ENCODE measurements around the gene KCNMB1. TPM values are rescaled to one million over a fixed set of nuclear protein-coding genes. Genes with fewer than 3 reads are reported as not detected.

KCNMB1 gene
- total RNA-seq, 3 donors from 2014 or later = 1.5 to 59.1 (median 5.5) TPM

- TF ChIP-seq, protein P1, sequence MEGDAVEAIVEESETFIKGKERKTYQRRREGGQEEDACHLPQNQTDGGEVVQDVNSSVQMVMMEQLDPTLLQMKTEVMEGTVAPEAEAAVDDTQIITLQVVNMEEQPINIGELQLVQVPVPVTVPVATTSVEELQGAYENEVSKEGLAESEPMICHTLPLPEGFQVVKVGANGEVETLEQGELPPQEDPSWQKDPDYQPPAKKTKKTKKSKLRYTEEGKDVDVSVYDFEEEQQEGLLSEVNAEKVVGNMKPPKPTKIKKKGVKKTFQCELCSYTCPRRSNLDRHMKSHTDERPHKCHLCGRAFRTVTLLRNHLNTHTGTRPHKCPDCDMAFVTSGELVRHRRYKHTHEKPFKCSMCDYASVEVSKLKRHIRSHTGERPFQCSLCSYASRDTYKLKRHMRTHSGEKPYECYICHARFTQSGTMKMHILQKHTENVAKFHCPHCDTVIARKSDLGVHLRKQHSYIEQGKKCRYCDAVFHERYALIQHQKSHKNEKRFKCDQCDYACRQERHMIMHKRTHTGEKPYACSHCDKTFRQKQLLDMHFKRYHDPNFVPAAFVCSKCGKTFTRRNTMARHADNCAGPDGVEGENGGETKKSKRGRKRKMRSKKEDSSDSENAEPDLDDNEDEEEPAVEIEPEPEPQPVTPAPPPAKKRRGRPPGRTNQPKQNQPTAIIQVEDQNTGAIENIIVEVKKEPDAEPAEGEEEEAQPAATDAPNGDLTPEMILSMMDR (IDR thresholded peaks at IDR 0.05) = no peak
- H3K36me3 ChIP-seq (ENCODE audit: low read depth) = no peaks in the 10 kb centered on the region
- no peaks in the 10 kb centered on the region for H3K9me3 ChIP-seq
- ATAC-seq (no peak), DNase-seq (no peak)
- intact Hi-C loops (cut with DNase I, micrococcal nuclease) = no loop called here
- no peaks in the 10 kb centered on the region for H3K4me1 ChIP-seq (ENCODE audit: low read depth)
- H3K4me3 ChIP-seq = no peak overlapping the region
These were observed 35.2 kb downstream of the KCNMB1 start for GRCh38 chr5:170353961-170354360.

- intact Hi-C loops (cut with DNase I, micrococcal nuclease) = no loop called here
- TF ChIP-seq, protein P1 (IDR thresholded peaks at IDR 0.05) = no peak
- H3K36me3 ChIP-seq (ENCODE audit: low read depth) = no peaks in the 10 kb centered on the region
- H3K4me3 ChIP-seq = no peak overlapping the region
- no peaks in the 10 kb centered on the region for H3K4me1 ChIP-seq (ENCODE audit: low read depth)
- DNase-seq = no peak
- no peaks in the 10 kb centered on the region for H3K9me3 ChIP-seq
- ATAC-seq = no peak
These were observed 36.0 kb downstream of the KCNMB1 start for GRCh38 chr5:170353011-170353761.

GRCh38 chr5:170348137-170348633 lies 41.0 kb downstream of the KCNMB1 start:
- DNase-seq (no peak), ATAC-seq (no peak)
- Histone ChIP-seq H3K4me3 (no peak overlapping the region), H3K9me3 (no peaks in the 10 kb centered on the region), H3K36me3 (ENCODE audit: low read depth) (no peaks in the 10 kb centered on the region), H3K4me1 (ENCODE audit: low read depth) (no peaks in the 10 kb centered on the region)
- intact Hi-C loops (cut with DNase I, micrococcal nuclease) = no loop called here
- TF ChIP-seq, protein P1 (IDR thresholded peaks at IDR 0.05) = no peak

GRCh38 chr5:170347022-170347567 lies 42.1 kb downstream of the KCNMB1 start:
- Histone ChIP-seq H3K4me3 (no peak overlapping the region), H3K36me3 (ENCODE audit: low read depth) (no peaks in the 10 kb centered on the region), H3K4me1 (ENCODE audit: low read depth) (no peaks in the 10 kb centered on the region), H3K9me3 (no peaks in the 10 kb centered on the region)
- DNase-seq (no peak), ATAC-seq (no peak)
- intact Hi-C loops (cut with DNase I, micrococcal nuclease) = no loop called here
- TF ChIP-seq, protein P1 (IDR thresholded peaks at IDR 0.05) = no peak

- no peaks in the 10 kb centered on the region for H3K4me1 ChIP-seq (ENCODE audit: low read depth)
- DNase-seq (no peak), ATAC-seq (no peak)
- no peaks in the 10 kb centered on the region for H3K36me3 ChIP-seq (ENCODE audit: low read depth)
- no peak overlapping the region for H3K4me3 ChIP-seq
- intact Hi-C loops (cut with DNase I, micrococcal nuclease) = no loop called here
- H3K9me3 ChIP-seq = no peaks in the 10 kb centered on the region
- TF ChIP-seq, protein P1 (IDR thresholded peaks at IDR 0.05) = no peak
These were observed 43.2 kb downstream of the KCNMB1 start for GRCh38 chr5:170345971-170346370.
